HEK293 (cell line): ENCODE results near the gene ZNF354B.

Source experiments
- BCL11A ChIP-seq: fragments of 450-650 bp; formaldehyde crosslinking; IDR thresholded peaks from 2 replicates; pipeline ENCODE4 v1.5.1; 2016; ENCODE audit warnings: low read depth, missing biosample characterization, missing genetic modification characterization
- ELK4 ChIP-seq: IDR thresholded peaks from 2 replicates; pipeline ENCODE4 v1.6.1; 2011; ENCODE audit warnings: mild to moderate bottlenecking, low read depth, low read length, borderline replicate concordance
- GLI2 ChIP-seq: fragments of 450-650 bp; formaldehyde crosslinking; IDR thresholded peaks from 2 replicates; pipeline ENCODE4; 2017; ENCODE audit warnings: missing biosample characterization, missing genetic modification characterization, low read depth, borderline replicate concordance
- GLI4 ChIP-seq: fragments of 450-650 bp; formaldehyde crosslinking; IDR thresholded peaks from 2 replicates; pipeline ENCODE4 v1.5.1; 2016; ENCODE audit warnings: missing biosample characterization, missing genetic modification characterization
- INSM2 ChIP-seq: fragments of 450-650 bp; formaldehyde crosslinking; IDR thresholded peaks from 2 replicates; pipeline ENCODE4 v1.5.1; 2016; ENCODE audit warnings: missing biosample characterization, missing genetic modification characterization
- KLF7 ChIP-seq: fragments of 450-650 bp; formaldehyde crosslinking; IDR thresholded peaks from 2 replicates; pipeline ENCODE4 v1.5.1; 2016; ENCODE audit warnings: missing biosample characterization, missing genetic modification characterization, borderline replicate concordance
- PATZ1 ChIP-seq: fragments of 450-650 bp; formaldehyde crosslinking; IDR thresholded peaks from 2 replicates; pipeline ENCODE4 v1.5.1; 2016; ENCODE audit warnings: missing biosample characterization, missing genetic modification characterization
- PRDM1 ChIP-seq: fragments of 450-650 bp; formaldehyde crosslinking; IDR thresholded peaks from 2 replicates; pipeline ENCODE4; 2016; ENCODE audit warnings: missing biosample characterization, missing genetic modification characterization
- SALL2 ChIP-seq: fragments of 450-650 bp; formaldehyde crosslinking; IDR thresholded peaks from 2 replicates; pipeline ENCODE4 v1.5.0; 2017; ENCODE audit warnings: missing biosample characterization, mild to moderate bottlenecking, missing genetic modification characterization, borderline replicate concordance
- TRIM28 ChIP-seq: IDR thresholded peaks from 2 replicates; pipeline ENCODE4 v1.6.1; 2011; ENCODE audit warnings: low read length, control low read depth, borderline replicate concordance
- ZBTB20 ChIP-seq: fragments of 450-650 bp; formaldehyde crosslinking; IDR thresholded peaks from 2 replicates; pipeline ENCODE4 v1.5.1; 2016; ENCODE audit warnings: missing biosample characterization, missing genetic modification characterization
- ZFHX2 ChIP-seq: fragments of 450-650 bp; formaldehyde crosslinking; conservative IDR thresholded peaks from 2 replicates; pipeline ENCODE4 v1.5.1; 2016; ENCODE audit warnings: missing biosample characterization, missing genetic modification characterization
- ZNF10 ChIP-seq: fragments of 450-650 bp; formaldehyde crosslinking; IDR thresholded peaks from 2 replicates; pipeline ENCODE4 v1.5.1; 2017; ENCODE audit warnings: missing biosample characterization, missing genetic modification characterization
- ZNF146 ChIP-seq: fragments of 450-650 bp; formaldehyde crosslinking; IDR thresholded peaks from 2 replicates; pipeline ENCODE4 v1.5.1; 2016; ENCODE audit warnings: missing biosample characterization, missing genetic modification characterization
- ZNF169 ChIP-seq: fragments of 450-650 bp; formaldehyde crosslinking; IDR thresholded peaks from 2 replicates; pipeline ENCODE4 v1.5.1; 2016; ENCODE audit warnings: missing biosample characterization, missing genetic modification characterization
- ZNF18 ChIP-seq: fragments of 450-650 bp; formaldehyde crosslinking; IDR thresholded peaks from 2 replicates; pipeline ENCODE4 v1.5.1; 2016; ENCODE audit warnings: missing biosample characterization, missing genetic modification characterization
- ZNF184 ChIP-seq: fragments of 450-650 bp; IDR thresholded peaks from 2 replicates; pipeline ENCODE4 v1.5.1; 2018; ENCODE audit warnings: missing biosample characterization, mild to moderate bottlenecking, missing genetic modification characterization
- ZNF214 ChIP-seq: fragments of 450-650 bp; formaldehyde crosslinking; IDR thresholded peaks from 2 replicates; pipeline ENCODE4 v1.5.1; 2017; ENCODE audit warnings: missing biosample characterization, mild to moderate bottlenecking, missing genetic modification characterization, borderline replicate concordance
- ZNF248 ChIP-seq: fragments of 450-650 bp; formaldehyde crosslinking; IDR thresholded peaks from 2 replicates; pipeline ENCODE4 v1.5.1; 2017; ENCODE audit warnings: missing biosample characterization, missing genetic modification characterization
- ZNF335 ChIP-seq: fragments of 450-650 bp; formaldehyde crosslinking; conservative IDR thresholded peaks from 2 replicates; pipeline ENCODE4 v1.5.1; 2016; ENCODE audit warnings: missing biosample characterization, missing genetic modification characterization
- ZNF416 ChIP-seq: fragments of 450-650 bp; formaldehyde crosslinking; IDR thresholded peaks from 2 replicates; pipeline ENCODE4 v1.5.1; 2016; ENCODE audit warnings: missing biosample characterization, missing genetic modification characterization
- ZNF449 ChIP-seq: fragments of 450-650 bp; formaldehyde crosslinking; IDR thresholded peaks from 2 replicates; pipeline ENCODE4 v1.5.1; 2017; ENCODE audit warnings: missing biosample characterization, mild to moderate bottlenecking, missing genetic modification characterization, moderate library complexity
- ZNF48 ChIP-seq: fragments of 450-650 bp; formaldehyde crosslinking; IDR thresholded peaks from 2 replicates; pipeline ENCODE4 v1.5.1; 2016; ENCODE audit warnings: missing biosample characterization, missing genetic modification characterization
- ZNF514 ChIP-seq: fragments of 450-650 bp; formaldehyde crosslinking; IDR thresholded peaks from 2 replicates; pipeline ENCODE4 v1.5.1; 2016; ENCODE audit warnings: missing biosample characterization, missing genetic modification characterization
- ZNF571 ChIP-seq: fragments of 450-650 bp; formaldehyde crosslinking; IDR thresholded peaks from 2 replicates; pipeline ENCODE4 v1.5.0; 2017; ENCODE audit warnings: missing biosample characterization, missing genetic modification characterization
- ZNF580 ChIP-seq: fragments of 450-650 bp; formaldehyde crosslinking; IDR thresholded peaks from 2 replicates; pipeline ENCODE4 v1.5.1; 2016; ENCODE audit warnings: missing biosample characterization, missing genetic modification characterization
- ZNF610 ChIP-seq: fragments of 450-650 bp; formaldehyde crosslinking; IDR thresholded peaks from 2 replicates; pipeline ENCODE4 v1.5.1; 2016; ENCODE audit warnings: missing biosample characterization, missing genetic modification characterization, borderline replicate concordance
- ZNF624 ChIP-seq: fragments of 450-650 bp; formaldehyde crosslinking; IDR thresholded peaks from 2 replicates; pipeline ENCODE4 v1.5.1; 2017; ENCODE audit warnings: missing biosample characterization, missing genetic modification characterization
- ZNF701 ChIP-seq: fragments of 450-650 bp; formaldehyde crosslinking; IDR thresholded peaks from 2 replicates; pipeline ENCODE4 v1.5.1; 2016; ENCODE audit warnings: missing biosample characterization, missing genetic modification characterization
- ZNF768 ChIP-seq: fragments of 450-650 bp; formaldehyde crosslinking; IDR thresholded peaks from 2 replicates; pipeline ENCODE4 v1.5.1; 2018; ENCODE audit warnings: missing biosample characterization, mild to moderate bottlenecking, missing genetic modification characterization
- ZNF791 ChIP-seq: fragments of 450-650 bp; formaldehyde crosslinking; IDR thresholded peaks from 2 replicates; pipeline ENCODE4 v1.5.1; 2016; ENCODE audit warnings: missing biosample characterization, missing genetic modification characterization
- ZSCAN30 ChIP-seq: fragments of 450-650 bp; IDR thresholded peaks from 2 replicates; pipeline ENCODE4 v1.5.1; 2018; ENCODE audit warnings: missing biosample characterization, mild to moderate bottlenecking, missing genetic modification characterization, moderate library complexity
- ZXDB ChIP-seq: fragments of 450-650 bp; formaldehyde crosslinking; IDR thresholded peaks from 2 replicates; pipeline ENCODE4 v1.5.1; 2016; ENCODE audit warnings: missing biosample characterization, missing genetic modification characterization

The ZNF354B gene

GRCh38 chr5:178859625-178860521 lies at the start of gene ZNF354B (continued):
- TF ChIP-seq INSM2 (tag by site-specific recombination) (no peak), ZNF169 (tag by site-specific recombination) (no peak), ZNF514 (tag by site-specific recombination) (no peak), PATZ1 (no peak), SALL2 (no peak), ZNF701 (tag by site-specific recombination) (no peak), TRIM28 (peak; percentile 51; the same call in 1 of the 2 replicates), ZNF214 (tag by site-specific recombination) (no peak), GLI4 (tag by site-specific recombination) (no peak), ZBTB20 (peak; percentile 99), ZNF624 (tag by site-specific recombination) (no peak), ZNF48 (tag by site-specific recombination) (no peak), ZXDB (tag by site-specific recombination) (peak; percentile 65; the same call in 1 of the 2 replicates), ZNF791 (no peak), ZNF146 (tag by site-specific recombination) (no peak), ZNF768 (tag by site-specific recombination) (no peak), ELK4 (no peak), ZFHX2 (tag by site-specific recombination) (no peak; the same call in none of the 2 replicates), PRDM1 (tag by site-specific recombination) (no peak), ZNF18 (tag by site-specific recombination) (no peak), ZNF416 (tag by site-specific recombination) (no peak), ZNF10 (tag by site-specific recombination) (no peak), ZSCAN30 (tag by site-specific recombination) (no peak), ZNF184 (tag by site-specific recombination) (no peak), ZNF335 (tag by site-specific recombination) (peak; percentile 98), KLF7 (no peak), GLI2 (tag by site-specific recombination) (no peak), ZNF449 (tag by site-specific recombination) (no peak), ZNF248 (tag by site-specific recombination) (no peak), BCL11A (no peak), ZNF610 (peak; percentile 92), ZNF580 (tag by site-specific recombination) (no peak), ZNF571 (tag by site-specific recombination) (no peak)
